Stimulated activated CD8-positive, alpha-beta memory T cell treated with anti-CD3 and anti-CD28 coated beads, Interleukin-7, amount 100 ng/mL, for 48 hours (primary cell): ENCODE data around the gene TATDN3.
A peak's percentile ranks its signal among the peaks of the same experiment; 100 is the strongest.
"Not testable (repeated sequence)": the region's sequence is repeated elsewhere in the genome, so short reads cannot be mapped to it uniquely, and the experiment has no call there.

Experiments used
- DNase-seq, 2 donors: peaks; one replicate each; pipeline ENCODE4 v3.0.0-alpha.2; 2020; ENCODE audit warnings: low read depth in 1 of 2; ENCODE audit errors: extremely low read depth in 1 of 2

The TATDN3 gene, protein sequence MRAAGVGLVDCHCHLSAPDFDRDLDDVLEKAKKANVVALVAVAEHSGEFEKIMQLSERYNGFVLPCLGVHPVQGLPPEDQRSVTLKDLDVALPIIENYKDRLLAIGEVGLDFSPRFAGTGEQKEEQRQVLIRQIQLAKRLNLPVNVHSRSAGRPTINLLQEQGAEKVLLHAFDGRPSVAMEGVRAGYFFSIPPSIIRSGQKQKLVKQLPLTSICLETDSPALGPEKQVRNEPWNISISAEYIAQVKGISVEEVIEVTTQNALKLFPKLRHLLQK

DNA sequence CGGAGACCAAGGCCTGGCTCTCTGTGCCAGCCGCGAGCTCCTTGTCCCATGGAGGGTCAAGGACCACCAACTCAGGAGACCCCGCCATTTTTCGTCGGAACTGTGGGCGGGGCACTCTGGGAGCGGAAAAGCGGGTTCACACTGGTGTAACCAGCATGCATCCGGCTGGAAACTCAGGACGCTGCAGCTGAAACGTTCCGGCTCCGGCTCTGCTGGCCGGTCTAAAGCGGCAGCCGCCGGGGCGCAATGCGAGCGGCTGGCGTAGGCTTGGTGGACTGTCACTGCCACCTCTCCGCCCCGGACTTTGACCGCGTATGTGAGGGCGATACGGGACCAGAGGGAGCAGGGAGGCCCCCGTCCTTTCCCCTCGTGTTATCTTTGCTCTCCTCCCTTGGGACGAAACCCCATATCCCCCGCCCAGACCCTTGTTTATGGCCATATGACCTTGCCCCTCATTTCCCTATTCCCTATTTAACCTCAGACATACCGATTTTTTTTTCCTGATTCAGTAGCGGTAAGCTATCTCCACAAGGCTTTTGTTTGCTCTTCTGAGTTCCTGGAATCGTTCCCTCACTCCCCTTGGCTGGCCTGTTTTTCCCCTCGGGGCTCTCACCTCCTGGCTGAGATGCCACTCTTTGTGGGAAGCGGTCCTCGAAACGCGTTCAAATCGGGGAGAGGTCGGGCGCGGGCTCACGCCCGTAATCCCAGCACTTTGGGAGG lies at the start of gene TATDN3, which contains the start of gene NSL1:
TSS of gene TATDN3 (plus strand) at position 219 of the 720 bp plus-strand sequence. CDS start at position 247, 28 bp downstream.
TSS of gene NSL1 (minus strand) at position 102 of the 720 bp plus-strand sequence. CDS start at position 88, 14 bp downstream.
- peak; percentile 82 to 89 for DNase-seq

DNA sequence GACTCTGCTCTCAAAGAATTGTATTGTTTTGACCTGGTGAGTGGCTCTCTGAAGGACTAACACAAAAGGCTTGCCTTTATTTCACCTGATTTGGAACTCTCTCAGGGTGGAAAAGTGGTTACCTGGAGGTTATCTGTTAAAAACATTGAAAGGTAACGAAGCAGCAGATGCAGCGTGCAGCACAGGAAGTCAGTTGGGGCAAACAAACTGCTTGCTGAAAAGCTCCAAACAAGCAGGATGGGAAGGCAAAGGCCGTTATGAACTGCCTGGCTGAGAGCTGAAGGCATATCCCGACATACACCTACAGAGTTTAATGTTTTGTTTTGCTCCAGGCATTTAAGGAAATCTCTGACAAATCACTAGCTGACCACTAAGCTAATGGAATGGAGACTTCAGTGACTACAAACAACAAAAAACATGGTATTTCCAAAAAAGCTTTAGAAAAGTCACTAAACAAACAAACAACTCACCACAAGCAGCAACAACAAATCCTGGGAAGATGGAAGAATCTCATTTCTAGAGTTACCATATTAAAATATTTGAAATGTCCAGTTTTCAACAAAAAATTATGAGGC lies 47.7 kb upstream of the TATDN3 start:
- DNase-seq = no peak

DNA sequence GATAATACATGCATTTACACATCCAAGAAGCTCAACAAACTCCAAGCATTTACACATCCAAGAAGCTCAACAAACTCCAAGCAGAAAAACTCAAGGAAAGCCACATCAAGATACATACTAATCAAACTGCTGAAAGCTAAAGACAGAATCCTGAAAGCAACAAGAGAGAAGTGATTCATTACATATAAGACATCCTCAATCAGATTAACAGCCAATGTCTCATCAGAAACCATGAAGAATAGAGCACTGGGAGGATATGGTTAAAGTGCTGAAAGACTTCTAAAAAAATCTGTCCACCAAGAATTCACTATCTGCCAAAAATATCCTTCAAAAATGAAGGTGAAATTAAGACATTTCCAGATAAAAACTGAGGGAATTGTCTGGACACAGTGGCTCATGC lies 46.4 kb upstream of the TATDN3 start:
- DNase-seq = no peak

DNA sequence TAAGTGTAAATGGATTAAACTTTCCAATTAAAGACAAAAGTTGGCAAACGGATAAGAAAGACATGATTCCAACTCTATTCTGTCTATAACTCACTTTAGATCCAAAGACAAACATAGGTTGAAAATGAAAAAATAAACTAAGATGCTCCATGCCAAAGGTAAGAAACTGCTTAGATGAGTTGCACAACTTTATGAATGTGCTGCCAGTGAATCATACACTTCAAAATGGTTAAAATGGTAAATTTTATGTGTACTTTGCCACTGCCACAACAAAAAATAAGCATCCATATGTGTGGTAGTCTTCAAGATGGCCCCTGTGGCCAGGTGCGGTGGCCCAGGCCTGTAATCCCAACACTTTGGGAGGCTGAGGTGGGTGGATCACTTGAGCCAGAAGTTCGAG lies 45.1 kb upstream of the TATDN3 start:
- no peak for DNase-seq

DNA sequence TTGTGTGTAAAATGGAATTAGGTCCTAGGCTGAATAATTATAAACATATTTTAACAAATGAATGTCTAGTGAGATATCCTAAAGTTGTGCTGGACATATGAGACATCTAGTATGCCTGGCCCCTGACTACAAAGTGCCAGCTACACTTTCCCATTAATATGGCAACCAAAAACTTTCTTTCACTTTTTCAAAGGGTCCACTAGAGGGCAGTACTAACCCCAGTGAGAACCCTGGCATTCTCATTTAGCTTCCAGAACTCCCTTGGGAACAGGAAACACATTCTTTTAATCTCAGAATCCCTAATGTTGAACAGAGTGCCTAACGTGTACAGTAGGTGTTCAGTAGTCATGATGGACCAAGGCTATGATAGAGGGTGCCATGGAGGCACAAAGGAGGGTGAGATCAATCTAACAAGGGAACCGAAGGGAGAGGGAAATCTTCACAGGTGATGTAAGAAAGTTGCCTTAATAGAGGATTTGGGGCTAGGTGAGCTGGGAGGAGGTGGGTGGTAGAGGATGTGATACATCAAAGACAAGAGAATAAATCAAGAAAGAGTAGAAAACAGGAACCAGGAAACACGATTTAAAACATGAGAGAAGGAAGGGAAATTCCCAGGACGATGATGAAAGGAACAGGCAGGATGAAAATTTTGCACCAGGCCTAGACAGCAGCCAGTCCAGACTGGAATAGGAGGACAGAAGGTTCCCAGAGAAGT lies 41.7 kb upstream of the TATDN3 start:
- no peak for DNase-seq

DNA sequence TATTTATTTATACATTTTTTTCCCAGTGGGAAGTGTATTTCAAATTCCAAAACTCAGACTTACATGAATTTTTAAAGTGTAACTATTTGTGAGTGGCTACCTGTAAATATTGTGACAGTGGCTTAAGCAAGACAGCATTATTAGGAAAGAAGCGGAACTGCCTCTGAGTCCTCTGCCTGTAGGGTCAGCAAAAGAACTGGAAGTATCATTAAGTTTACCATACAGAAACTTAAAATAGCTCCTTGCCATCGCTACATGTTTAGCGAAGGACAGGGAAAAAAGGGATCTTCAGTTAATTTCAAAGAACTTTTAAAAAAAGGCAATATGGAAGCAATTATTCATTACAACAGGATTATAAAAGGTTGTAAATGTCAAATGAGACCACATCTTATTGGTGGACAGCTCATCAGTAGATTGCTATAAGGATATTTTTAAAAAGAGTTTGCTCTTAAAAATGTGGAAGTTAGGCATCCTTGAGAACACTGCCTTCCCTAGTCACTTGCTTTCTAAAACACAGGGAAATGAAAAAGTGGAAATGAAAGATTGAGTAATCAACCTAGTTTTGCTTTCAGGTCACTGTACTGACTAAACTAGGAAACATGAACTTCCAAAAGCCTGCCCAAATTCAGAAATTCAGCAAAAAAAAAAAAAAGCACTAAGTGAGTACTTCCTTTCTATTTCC lies 39.3 kb upstream of the TATDN3 start:
- no peak for DNase-seq

DNA sequence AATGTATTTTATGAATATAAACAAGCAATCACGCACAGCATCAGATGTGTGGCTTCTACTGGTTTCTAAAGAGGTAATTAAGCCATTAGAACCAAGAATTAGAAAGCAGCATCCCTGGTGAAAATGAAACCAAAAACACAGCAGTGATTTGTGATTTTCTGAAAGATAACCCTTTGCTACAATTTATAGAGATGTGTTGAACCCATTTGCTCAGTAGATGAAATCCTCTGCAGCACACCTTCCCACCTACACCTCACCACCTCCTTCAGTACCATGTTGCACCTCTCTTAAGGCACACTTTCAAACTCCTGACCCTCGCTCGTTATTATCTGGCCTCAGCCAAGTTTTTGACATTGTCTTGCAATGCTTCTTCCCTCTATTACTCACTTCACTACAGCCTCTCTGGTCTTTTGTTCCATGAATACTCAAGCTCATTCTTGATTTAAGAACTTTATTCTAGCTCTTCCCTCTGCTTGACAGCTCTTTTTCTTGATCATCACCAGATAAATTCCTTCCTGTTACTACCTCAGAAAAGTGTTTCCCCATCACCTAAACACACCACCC lies 38.7 kb upstream of the TATDN3 start:
- DNase-seq = no peak

DNA sequence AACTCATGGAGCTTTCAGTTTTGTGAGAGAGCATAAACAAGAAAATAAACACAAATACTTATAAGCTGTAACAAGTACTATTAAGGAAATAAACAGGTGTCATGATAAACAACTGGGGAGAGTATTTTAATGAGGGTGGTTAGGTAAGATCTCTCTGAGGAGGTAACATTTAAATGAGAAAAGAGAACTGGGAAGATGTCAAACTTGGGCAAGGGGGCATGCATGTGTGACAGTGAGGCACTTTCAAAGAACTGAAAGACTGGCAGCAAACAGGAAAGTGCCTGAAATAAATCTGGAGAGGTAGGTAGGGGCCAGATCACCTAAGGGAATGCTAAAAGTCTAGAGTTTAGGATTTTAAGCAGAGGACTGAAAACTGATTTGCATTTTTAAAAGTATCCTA lies 37.9 kb upstream of the TATDN3 start:
- DNase-seq = no peak

DNA sequence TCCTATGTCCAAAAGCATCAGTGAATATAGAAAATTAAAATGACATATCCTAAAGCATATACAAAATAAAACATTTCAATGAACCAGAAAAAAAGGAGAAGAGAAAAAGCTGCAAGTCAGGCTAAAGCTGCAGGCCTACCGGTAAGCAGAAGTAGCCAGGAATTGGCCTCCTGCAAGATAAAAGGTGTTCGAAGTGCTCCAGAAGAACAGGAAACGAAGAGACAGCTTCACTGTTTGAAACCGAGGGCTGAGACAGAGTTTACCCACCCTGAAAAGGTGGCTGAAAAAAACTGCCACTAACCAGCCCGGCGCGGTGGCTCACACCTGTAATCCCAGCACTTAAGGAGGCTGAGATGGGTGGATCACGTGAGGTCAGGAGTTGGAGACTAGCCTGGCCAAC lies 37.5 kb upstream of the TATDN3 start:
- DNase-seq = no peak

DNA sequence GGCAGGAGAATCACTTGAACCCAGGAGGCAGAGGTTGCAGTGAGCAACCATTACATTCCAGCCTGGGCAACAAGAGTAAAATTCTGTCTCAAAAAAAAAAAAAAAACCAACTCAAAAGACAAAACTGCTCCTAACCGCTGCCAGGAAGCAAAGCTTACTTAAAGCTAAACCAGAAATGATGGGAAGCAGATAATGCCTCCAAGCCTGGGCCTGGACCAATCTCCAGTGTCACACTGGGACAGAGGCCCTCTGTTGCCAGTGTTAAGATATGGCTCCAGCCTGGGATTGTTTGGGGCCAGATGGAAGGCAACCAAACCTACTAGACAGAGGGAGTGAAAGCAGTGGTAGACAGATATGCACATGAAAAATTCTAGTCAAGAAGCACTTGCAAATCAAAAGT lies 37.0 kb upstream of the TATDN3 start:
- DNase-seq = no peak

DNA sequence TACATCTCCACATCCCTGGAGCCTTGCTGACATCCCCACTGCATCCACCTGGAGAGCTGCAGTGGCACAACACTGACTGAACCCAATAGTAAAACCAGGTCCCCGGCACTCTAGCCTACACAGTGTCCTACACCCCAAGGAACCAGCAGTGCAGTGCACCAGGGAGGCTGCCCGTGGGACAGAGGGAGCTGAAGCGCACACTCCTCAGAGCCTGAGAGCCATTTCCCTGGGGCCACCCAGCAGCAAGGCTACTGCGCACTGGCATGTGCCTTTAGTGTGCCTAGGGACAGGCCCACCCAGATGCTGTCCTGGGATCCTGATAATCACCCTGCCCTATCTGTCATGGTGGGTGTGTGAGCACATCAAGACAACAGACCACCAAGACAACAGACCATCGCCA lies 32.0 kb upstream of the TATDN3 start:
- no peak for DNase-seq

DNA sequence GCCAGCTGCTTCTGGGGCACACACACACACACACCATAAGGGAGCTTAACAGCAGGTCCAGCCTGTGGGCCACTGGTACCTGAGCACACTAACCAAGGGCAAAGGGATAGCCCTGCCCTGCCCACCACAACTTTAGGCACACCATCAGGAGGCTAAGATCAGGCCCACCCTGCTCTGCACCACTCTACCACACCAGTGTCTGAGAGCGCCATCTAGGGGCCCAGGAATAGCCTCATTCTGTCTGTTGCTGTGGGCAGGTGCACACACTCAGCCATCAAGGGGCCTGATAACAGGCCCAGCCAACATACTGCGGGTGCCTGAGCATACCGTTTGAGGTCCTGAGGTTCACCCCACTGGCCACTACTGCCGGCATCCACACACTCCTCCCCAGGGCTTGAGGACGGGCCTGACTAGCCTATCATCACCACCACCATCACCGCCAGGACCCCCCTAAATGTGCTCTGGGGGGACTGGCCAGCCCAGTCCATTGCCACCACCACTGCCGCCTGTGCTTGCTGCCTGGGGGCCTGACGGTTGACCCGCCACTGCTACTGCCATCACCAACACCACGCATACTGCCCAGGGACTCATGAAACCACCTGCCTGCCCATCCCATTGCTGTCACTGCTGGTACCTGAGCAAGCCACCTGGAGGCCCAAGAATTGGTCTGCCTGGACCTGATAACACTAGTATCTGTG lies 31.4 kb upstream of the TATDN3 start:
- DNase-seq = peak; percentile 30 to 49

DNA sequence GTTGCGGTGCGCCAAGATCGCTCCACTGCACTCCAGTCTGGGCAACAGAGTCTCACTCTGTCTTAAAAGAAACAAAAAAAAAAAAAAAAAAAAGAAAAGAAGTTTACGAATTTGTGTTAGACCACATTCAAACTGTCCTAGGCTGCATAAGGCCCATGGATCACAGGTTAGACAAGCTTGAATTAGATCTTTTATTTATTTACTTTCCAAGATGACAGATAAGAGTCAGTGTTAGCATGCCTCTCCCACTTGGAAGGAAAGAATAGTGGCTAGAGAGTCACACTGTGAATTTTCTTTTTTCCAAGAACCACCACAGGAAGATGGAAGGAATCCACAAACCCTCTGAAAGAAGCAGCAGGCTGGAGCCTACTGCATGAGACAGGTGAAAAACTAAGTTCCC lies 29.5 kb upstream of the TATDN3 start:
- no peak for DNase-seq

DNA sequence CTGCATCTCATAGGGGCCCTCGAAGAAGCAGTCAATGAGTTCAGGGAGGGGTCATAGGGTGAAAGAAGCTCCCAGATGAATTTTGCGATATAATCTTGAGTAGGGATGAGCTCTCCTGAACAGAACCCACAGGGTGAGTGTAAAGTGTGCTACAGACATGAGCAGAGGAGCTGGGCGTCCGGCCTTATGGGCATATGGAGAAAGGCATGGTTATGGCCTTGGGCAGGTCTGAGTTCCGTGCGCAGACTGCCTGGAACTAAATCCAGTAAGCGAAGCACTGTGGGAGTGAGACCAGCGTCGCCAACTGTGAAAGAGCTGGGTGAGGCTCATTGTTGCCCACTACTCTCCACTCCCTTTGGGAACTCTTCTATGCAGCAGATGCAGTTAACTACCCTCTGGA lies 28.9 kb upstream of the TATDN3 start:
- no peak for DNase-seq

DNA sequence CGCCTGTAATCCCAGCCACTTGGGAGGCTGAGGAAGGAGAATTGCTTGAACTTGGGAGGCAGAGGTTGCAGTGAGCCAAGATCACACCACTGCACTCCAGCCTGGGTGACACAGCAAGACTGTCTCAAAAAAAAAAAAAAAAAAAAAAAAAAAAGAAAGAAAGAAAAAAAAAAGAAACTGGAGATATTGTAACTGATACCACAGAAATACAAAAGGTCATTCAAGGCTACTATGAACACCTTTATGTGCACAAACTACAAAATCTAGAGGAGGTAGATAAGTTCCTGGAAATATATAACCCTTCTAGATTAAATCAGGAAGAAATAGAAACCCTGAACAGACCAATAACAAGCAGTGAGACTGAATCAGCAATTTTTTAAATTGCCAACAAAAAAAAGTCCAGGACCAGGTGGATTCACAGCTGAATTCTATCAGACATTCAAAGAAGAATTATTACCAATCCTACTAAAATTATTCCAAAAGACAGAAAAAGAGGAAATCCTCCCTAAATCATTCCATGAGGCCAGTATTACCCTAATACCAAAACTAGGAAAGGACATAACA lies 26.9 kb upstream of the TATDN3 start:
- DNase-seq = not testable (repeated sequence)

DNA sequence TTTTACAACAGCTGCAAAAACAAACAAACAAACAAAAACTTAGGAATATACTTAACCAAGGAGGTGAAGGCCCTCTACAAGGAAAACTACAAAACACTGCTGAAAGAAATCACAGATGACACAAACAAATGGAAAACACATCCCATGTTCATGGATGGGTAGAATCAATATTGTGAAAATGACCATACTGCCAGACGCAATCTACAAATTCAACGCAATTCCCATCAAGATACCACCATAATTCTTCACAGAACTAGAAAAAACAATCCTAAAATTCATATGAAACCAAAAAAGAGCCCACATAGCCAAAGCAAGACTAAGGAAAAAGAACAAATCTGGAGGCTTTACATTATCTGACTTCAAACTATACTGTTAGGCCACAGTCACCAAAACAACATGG lies 24.9 kb upstream of the TATDN3 start:
- DNase-seq = not testable (repeated sequence)

DNA sequence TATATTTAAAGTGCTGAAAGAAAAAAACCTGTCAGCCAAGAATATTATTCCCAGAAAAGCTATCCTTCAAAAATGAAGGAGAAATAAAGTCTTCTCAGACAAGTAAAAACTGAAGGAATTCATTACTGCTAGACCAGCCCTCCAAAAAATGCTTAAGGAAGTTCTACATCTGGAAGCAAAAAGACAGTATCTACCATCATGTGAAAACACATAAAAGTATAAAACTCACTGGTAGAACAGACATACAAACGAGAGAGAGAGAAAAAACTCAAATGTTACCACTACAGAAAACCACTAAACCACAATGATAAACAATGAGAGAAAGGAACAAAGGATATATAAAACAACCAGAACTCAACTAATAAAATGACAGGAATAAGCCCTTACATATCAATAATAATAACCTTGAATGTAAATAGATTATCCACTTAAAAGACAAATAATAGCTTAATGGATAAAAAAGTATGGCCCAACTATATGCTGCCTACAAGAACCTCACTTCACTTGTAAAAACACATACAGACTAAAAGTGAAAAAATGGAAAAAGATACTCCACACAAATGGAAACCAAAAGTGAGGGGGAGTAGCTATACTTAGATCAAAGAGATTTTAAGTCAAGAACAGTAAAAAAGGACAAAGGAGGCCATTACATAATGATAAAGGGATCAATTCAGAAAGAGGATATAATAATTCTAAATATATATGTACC lies 22.1 kb upstream of the TATDN3 start:
- no peak for DNase-seq

DNA sequence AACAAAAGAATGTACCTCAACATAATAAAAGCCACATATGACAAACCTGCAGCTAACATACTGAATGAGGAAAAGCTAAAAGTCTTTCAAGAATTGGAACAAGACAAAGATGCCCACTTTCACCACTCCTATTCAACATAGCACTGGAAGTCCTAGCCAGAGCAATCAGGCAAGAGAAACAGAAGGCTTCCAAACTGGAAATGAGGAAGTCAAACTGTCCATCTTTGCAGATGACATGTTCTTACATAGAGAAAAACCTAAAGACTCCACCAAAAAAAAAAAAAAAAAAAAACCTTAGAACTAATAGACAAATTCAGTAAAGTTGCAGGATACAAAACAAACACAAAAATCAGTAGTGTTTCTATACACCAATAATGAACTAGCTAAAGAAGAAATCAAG lies 20.4 kb upstream of the TATDN3 start:
- no peak for DNase-seq

DNA sequence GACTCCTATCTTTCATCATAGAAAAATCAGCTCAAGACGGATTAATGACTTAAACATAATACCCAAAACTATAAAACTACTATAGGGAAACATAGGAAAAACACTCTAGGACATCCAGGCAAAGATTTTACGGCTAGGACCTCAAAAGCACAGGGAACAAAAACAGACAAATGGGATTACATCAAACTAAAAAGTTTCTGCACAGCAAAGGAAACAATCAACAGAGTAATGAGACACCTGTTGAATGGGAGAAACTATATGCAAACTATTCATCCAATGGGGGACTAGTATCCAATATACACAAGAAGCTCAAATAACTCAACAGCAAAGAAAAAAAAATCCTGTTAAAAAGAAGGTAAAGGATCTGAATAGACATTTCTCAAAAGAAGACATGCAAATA lies 18.7 kb upstream of the TATDN3 start:
- DNase-seq = no peak
